Non-pigmented ciliary epithelial cell (primary cell): ENCODE measurements around the gene COL5A1.
A peak's percentile ranks its signal among the peaks of the same experiment; 100 is the strongest.

ENCODE experiments used
- DNase-seq: peaks from one replicate; pipeline ENCODE4 v3.0.0-alpha.2; 2010; ENCODE audit warnings: low read depth

The COL5A1 gene

DNA sequence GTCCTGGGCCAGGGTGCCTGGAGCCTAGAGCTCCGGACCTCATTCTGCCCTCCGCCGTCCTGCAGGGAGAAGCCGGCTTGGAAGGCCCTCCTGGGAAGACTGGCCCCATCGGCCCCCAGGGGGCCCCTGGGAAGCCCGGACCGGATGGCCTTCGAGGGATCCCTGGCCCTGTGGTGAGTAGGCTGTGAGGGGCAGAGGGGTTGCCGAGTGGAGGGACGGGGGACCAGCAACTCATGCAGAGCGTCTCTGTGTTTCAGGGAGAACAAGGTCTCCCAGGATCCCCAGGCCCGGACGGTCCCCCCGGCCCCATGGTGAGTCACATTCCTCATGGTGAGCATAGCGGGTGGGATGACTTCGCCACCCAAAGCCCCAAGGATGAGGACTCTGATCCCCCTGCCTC lies 177.0 kb downstream of the COL5A1 start:
- DNase-seq = no peak

DNA sequence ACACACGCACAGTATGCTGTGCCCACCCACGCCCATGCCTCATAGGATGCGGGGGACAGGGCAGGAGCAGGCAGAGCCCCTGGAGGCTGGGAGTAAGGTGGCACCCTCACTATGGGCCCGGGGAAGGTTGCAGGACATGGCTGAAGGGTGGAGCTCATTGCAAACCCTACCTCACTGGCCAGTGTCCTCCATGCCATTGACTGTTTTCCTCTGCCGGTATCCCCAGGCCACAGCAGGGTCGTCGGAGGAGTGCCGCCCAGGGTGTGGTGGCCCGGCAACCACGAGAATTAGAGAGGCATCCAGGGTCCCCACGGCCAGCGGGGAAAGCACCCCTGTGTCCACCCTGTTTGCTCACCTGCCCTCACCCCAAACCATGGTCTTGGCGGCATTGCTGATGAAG lies 179.3 kb downstream of the COL5A1 start:
- DNase-seq = no peak

DNA sequence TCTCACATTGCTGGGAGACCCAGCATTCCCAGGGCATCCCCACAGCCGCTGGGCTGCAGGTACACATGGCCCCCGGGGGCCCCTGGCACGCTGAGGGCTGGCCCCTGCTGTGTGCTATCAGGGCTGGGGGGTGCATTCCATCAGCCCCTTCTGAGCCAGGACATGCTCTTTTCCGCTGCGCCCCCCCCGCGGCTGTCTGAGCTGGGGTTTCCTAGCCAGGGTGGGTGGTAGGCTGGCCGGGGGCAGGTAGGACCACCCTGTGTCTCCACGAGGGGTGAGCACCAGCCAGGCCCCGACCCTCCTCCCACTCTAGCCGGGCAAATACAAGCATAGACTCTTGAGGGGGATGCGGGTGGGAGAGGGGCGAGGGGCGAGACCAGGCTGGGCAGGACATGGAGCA lies 180.9 kb downstream of the COL5A1 start:
- no peak for DNase-seq

DNA sequence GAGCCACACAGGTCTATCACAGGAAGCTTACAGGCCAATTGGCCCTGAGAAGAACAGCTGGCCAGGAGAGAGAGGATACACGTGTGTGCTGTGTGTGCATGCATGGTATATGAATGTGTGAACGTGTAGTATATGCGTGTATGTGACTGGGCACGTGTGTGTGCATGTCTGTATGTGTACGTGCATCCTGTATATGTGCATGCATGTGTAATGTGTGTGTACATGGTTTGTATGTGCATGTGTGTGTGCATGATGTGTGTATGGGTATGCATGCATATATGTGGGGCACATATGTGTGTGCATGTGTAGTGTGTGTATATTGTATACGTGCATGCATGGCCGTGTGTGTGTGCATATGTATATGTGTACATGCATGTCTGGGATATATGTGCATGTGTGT lies 182.0 kb downstream of the COL5A1 start:
- DNase-seq = no peak

DNA sequence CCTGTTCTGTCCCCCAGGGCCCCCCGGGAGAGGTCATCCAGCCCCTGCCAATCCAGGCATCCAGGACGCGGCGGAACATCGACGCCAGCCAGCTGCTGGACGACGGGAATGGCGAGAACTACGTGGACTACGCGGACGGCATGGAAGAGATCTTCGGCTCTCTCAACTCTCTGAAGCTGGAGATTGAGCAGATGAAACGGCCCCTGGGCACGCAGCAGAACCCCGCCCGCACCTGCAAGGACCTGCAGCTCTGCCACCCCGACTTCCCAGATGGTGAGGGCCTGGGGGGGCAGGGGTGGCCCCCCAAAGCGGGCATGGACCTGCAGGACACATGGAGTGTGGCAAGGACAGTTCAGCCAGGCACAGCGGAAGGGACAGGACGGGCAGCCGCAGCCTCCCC lies 183.0 kb downstream of the COL5A1 start:
- no peak for DNase-seq

DNA sequence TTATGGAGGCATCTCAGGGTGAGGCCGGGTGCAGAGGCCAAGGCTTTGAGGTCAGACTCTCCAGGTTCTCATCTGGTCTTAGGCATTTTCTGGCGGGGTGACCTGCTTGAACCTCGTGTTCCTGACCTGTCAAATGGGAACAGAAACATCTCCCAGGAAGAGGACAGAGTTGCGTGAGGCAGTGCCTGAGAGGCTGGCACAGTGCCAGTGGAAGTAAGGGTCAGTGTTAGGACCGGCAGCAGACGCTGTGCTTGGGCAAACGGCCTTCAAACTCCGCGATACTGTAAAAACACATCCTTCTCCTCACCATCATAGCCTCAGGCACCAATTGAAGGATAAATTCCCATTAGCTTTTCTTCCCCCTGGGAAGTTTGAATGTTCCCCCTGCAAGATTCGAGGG lies 183.4 kb downstream of the COL5A1 start:
- DNase-seq = no peak

DNA sequence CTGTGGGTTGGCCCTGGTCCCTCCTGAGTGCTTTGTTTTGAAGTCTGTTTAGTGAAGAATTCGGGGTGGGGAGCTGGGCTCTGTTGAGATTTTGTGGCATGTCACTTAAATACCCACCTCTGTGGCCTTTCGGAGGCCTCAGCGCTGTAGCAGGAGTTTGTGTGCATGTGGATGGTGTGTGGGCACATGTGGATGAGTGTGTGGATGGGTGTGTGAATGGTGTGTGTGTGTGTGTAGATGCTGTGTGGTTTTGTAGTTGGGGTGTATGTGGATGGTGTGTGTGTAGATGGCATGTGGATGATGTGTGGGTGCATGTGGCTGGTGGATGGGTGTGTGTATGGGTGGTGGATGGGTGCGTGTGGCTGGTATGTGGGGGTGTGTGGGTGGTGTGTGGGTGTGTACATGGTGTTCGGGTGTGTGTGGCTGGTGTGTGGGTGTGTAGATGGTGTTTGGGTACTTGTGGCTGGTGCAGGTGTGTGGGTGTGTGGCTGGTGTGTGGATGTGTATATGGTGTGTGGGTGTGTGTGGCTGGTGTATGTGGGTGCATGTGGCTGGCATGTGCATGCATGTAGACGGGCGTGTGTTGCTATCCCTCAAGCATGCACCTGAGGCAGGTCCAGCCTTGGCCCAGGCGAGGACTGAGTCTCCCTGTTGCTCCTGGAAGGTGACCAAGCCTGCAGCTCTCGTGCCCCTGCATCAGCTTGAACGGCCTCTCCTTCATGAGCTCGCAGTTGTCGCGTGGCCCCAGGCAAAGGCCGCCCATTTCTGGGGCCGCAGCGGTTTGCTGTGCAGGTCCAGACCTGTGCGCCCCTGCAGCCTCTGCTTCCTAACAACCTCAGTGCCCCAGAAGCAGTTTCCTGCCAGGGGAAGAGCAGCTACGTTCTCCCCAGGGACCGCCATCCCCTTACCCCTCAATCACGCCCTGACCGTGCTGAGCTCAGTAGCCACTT lies 185.0 kb downstream of the COL5A1 start:
- no peak for DNase-seq

DNA sequence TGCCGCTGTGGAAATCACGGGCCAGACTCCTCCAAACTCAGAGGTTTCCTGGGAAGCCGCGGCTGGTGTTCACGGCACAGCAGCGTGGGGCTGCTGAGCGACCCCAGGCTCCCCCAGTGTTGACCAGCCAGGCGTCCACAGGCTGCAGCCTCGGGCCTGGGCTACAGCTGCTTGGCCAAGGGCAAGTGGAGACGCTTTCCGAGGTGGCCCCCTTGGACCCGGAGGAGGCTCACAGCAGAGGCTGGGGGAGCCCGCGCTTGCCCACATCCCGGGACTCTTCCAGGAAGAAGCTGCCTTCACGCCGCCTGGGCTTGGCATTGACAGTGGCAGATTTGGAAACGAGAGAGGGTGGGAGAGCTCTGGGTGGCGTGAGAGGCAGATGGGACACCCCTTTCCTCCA lies 186.0 kb downstream of the COL5A1 start:
- DNase-seq = no peak

DNA sequence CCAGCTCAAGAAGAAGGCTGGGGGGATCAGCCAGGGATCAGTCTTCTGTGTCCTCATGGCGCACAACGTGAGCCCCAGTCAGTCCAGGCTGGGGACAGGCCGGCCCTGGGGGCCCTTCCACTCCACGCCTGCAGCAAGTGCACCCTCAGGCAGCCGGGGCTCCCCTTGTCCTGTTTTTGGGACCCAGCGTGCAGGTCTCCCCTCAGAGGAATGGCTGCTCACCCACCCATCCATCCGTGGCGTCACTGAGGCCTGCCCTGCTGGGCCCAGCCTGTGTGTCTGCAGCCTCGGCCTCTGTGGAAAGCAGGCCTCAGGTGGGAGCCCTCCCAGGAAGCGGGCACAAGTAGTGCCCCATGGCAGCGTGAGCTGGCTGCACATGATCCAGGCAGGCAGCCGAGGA lies 186.4 kb downstream of the COL5A1 start:
- DNase-seq = no peak

DNA sequence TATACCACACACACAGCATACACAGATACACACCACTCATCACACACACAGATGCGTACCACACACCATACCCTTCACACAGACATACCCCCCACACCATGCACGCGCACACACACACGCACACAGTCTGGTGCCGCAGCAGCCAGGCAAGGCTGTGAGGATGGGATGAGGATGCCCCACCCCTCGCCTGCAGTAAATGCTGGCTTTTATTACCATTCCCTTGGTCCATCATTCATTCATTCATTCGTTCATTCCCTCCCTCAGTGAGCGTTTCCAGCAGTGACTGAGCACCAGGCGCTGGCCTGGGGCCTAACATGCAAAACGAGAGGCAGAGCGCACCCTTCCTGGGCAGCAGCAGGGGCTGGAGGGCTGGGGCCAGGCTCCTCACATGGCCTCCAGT lies 187.3 kb downstream of the COL5A1 start:
- no peak for DNase-seq

DNA sequence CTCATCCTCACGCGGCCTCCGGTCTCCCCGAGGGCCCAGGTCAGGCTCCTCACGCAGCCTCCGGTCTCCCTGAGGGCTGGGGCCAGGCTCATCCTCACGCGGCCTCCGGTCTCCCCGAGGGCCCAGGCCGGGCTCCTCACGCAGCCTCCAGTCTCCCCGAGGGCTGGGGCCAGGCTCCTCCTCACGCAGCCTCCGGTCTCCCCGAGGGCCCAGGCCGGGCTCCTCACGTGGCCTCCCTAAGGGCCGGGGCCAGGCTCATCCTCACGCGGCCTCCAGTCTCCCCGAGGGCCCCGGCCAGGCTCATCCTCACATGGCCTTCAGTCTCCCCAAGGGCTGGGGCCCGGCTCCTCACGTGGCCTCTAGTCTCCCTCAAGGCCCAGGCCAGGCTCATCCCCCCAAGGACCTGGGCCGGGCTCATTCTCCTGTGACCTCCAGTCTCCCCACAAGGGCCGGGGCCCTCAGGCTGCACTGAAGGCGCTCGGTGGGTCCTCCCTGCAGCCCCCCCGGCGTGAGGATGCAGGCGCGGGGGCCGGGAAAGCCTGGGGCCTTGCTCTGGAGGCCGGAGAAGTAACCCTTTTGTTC lies 187.8 kb downstream of the COL5A1 start:
- no peak for DNase-seq

DNA sequence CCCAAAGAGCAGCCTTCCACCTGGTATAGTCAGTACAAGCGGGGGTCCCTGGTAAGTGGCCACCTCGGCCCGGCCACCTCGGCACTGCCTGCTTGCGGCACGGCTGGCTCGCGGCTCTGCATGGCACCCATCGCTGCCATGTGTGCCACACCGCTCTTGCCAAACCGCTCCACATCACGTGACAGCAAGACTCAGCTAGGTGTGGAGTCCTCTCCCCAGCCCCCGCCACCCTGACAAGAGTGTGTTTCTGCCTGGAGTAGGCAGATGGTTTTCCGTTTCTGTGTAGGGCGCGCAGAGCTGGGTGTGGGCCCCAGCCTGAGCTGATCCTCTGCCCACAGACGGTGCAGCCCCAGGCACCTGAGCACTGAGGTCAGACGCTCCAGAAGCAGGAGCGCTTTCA lies 188.5 kb downstream of the COL5A1 start:
- DNase-seq = no peak

DNA sequence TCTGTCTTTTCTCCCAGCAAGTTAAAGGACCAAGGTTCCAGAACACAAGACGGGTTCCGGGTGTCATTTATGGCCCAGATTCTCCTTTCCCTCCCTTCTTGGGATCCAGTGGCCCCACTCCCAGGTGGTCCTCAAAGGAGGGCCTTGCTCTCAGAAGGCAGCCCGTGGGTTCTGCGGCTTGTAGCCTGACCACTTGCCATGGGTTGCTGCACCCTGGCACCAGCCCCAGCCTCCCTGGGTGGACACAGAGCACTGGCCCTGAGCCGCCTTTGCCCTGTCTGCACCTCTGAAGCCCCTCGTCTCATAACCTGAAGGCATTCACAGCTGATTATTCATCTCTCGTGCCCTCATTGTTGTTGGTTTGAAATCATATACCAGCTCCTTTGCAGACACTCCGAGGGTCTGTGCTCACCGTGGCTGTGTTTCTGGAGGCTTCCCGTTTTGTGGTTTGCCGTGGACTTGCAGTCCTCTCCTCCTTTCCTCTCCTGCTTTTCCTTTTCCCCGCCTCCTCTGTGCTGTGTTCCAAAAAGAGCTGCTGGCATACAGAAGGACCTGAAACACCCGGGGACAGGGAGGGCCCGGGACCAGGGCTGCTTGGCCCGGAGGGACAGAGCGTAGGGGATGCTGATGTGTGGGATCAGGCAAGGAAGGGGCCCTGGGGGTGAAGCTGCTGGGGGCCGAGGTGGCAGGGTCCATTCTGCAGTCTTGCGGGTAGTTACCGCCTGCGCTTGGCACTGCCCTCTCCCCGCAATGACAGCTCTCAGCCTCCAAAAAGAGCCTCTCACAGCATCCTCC lies 189.5 kb downstream of the COL5A1 start:
- no peak for DNase-seq

DNA sequence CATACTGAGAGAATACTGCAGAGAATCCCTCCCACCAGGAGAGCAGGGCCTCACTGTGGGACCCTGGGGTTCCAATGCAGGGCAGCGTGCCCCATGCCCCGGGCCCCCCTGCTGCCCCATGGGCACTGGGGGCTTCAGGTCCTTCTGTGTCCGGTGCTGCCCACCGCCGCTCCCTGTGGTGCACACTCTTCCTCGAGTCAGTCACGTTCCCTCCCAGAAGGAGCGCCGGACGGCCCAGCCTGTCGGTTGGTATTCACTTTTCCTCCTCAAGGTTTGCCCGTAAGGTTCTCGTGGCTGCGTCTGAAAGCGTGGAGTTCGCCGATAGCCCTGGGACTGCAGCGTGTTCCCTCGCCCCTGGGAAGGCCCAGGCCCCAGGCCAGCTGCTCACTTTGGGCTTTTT lies 190.9 kb downstream of the COL5A1 start:
- DNase-seq = no peak

DNA sequence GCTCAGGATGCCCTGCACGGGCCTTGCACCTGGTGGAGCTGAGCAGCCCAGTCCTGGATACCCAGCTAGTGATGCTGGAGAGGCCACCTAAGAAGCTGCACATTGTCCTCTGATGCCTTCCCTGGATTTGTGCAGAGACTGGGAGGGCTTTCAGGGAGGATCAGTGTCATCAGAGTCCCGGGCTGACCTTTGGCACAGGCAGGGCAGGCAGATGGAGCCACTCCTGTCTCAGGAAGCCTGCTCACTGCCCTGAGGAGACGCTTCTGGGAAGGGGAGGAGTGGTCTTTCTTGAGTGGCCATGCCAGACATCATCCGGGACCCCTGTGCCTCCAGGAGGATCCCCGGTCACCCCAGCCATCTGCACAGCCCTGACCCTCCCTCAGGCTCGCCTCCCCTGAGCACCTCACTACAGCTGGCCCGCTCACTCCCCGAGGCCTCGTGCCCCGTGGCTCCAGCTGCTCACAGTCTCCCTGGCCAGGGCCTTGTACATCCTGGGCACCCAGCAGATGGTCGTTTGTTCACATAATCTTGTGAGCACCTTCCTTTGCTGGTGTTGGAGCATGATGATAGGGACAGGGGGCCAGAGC lies 191.8 kb downstream of the COL5A1 start:
- no peak for DNase-seq

DNA sequence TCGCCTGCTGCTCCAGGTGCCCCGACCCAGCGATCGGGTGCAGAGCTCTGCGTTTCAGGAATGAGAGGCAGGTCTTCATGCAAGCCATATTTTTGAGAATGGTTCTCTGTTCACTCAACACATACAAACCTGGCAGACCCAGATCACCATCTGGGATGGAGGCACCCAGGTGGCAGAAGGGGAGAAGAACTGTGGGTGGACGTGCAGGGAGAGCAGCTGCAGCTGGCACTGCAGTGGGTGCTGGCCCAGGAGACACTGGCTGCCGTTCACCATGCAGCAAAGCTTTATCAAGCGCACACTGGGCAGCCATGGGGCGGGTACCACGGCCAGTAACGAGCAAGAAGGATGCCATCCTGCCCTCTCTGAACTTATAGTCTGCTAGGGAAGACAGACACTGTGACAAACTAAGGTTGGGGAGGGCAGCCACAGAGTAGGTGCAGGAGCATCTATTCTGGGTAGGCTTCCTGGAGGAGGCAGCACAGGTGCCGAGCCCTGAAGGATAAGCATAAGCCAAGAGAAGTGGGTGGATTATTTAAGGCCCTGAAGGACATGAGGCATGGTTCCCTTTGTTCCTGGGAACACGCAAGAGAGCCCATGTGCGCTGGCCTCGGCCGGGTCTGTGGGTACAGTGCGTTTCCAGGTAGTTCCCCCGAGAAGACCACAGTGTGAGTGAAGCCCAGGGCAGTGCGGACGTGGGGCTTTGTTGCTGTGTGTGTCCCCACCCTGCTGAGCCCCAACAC lies 192.8 kb downstream of the COL5A1 start:
- no peak for DNase-seq

DNA sequence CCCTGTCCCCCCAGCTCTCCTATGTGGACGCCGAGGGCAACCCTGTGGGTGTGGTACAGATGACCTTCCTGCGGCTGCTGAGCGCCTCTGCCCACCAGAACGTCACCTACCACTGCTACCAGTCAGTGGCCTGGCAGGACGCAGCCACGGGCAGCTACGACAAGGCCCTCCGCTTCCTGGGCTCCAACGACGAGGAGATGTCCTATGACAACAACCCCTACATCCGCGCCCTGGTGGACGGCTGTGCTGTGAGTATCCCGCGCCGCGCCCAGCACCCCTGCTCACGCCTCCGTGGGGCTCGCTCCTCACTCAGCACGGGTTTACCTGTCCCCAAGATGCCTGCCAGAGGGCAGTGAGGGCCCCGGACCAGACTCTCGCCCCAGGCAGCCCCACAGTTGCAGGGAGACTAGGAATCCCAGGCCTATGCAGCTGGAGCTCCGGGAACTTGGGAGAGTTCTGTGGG lies 193.4 kb downstream of the COL5A1 start:
- DNase-seq = no peak

DNA sequence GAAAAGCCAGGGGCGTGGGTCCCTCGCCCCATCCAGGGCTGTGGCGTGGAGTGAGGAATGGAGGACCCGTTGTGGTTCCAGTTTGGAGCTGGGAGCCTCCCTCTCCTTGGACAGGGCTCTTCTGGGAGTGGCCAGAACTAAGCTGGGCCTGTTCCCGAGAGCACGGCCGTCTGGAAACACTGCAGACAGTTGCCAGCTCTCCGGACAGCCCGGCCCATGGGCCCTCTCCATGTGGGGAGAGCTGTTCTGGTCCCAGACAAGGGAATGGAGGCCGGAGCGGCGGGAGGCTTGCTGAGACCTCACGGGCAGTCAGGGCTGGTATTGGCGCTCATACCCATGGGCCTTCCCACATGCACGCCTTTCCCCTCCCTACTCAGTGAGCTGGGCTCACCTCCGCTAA lies 193.8 kb downstream of the COL5A1 start:
- DNase-seq = no peak

DNA sequence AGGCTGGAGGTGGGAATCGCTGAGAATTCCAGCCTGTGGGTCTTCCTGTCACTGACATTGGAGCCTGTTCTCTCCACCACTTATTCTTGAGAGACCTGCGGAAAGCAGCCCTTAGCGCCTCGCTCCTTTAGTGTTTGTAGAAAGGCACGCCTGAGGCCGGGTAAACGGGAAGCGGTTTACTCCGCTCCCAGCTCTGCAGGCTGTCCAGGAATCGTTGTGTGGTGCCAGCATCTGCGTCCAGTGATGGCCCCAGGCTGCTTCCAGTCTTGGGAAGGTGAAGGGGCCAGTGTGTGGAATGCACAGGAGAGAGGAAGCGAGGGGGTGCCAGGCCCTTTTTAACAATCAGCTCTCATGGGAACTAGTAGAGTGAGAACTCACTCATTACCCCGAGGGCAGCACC lies 194.4 kb downstream of the COL5A1 start:
- no peak for DNase-seq

DNA sequence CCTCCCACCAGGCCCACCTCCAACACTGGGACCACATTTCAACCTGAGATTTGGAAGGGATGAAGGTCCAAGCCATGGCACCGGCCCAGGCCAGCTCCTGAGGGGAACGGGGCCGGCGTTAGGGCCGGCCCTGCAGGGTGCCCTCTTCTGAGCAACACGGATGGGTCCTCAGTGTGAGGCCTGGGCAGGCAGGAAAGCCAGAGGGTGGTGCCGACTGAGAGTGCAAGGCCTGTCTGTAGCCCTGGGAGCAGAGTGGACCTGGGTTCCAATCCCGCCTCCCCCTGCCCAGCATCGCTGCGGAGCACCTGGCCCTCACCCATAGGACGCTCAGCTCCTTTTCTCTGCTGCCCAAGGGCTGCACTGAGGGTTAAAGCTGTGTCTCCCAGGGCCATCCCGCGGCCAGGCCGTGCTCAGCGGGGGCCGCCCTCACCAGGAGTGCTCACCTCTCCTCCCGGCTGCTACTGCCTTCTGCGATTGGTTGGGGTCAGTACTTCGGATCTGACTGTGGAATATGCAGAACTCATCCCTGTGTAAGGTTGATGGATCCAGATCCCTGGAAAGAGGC lies 194.9 kb downstream of the COL5A1 start:
- no peak for DNase-seq

DNA sequence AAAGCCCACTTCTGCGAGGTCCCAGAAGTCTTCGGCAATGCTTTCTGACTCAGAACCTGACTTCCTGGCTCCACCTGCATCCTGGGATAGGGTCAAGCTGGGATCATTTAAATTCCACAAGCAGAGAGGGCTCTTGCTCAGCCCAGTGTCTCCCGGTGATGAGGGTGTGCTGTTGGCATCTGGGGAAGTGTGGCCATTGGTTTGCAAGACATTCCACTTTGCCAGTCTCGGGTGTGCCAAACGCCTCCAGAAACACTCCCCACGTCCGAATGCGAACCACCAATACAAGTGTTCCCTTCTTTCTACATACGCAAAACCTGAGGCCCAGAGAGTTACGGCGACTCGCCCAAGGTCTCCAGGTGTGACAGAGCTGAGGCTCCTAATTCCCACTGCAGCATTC lies 195.9 kb downstream of the COL5A1 start:
- peak; percentile 19 for DNase-seq
